ENCODE measurements around the gene ILKAP. TPM values are rescaled to one million over a fixed set of nuclear protein-coding genes. Genes with fewer than 3 reads are reported as not detected.
"Not testable (repeated sequence)": the region's sequence is repeated elsewhere in the genome, so short reads cannot be mapped to it uniquely, and the experiment has no call there.

ILKAP gene
- total and polyA plus RNA-seq, 2 experiments from 2014 or later: 11.9 to 35.0 TPM

DNA sequence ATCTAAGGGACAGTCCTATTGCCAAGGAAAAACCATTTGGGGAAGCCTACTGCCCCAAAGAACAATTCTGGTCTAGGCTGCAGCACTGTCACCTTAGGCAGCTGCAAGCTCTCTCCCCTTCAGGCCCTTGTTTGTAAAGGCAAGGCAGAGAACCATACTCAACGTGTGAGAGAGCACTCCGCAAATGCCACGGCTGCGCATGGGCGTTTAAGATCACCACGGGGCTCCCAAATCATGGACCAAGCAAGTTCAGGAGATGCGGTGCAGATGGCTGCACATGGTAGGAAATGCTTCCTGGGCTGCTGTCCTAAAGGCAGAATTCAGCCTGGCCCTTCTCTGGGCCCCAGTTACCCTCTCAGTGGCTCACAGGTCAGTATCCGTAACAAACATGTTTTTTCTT lies 29.2 kb downstream of the ILKAP start:
- Histone ChIP-seq H3K36me3 (ENCODE audit: low read depth) (peaks cover 36% of the 10 kb centered on the region), H3F3A (ENCODE audit: insufficient read depth) (peaks cover 50% of the 10 kb centered on the region)

DNA sequence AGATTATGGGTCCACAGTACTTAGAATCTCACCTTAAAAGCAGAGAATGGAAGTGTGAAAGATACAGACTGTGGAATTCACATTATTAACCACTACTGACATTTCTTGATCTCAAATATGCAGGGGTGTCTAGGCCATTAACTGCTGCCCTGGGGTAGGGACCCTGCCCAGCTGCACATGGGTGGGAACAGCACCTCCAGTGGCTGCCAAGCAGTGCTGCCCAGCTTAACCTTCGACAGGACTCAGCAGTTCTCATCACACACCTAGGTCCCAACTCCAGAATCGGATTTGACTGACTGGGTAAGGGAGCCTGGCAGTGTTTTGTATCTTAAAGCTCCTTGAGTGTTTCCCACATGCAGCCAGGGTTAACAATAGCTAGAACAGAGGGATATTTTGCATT lies 29.8 kb downstream of the ILKAP start:
- TF ChIP-seq EZH2 (IDR thresholded peaks at IDR 0.05; ENCODE audit: insufficient read depth, poor library complexity, severe bottlenecking) (no peak), EZH2phosphoT487 (IDR thresholded peaks at IDR 0.05; ENCODE audit: insufficient read depth, low read depth) (no peak)
- no peaks in the 10 kb centered on the region for H3K9me3 ChIP-seq (ENCODE audit: low read depth)
- H3K4me2 ChIP-seq (ENCODE audit: unreplicated experiment): no peak overlapping the region
- H3K27ac ChIP-seq: no peak overlapping the region
- H4K20me1 ChIP-seq (ENCODE audit: insufficient read depth): no peaks in the 10 kb centered on the region
- no peak overlapping the region for H3K9ac ChIP-seq
- H2AFZ ChIP-seq: no peak overlapping the region
- no peaks in the 10 kb centered on the region for H3K27me3 ChIP-seq (replicated peaks; ENCODE audit: insufficient read depth)
- H3K9me2 ChIP-seq (ENCODE audit: insufficient read depth): no peaks in the 10 kb centered on the region
- 98 to 100% methylated on average over 2 of the region's 2 CpGs for WGBS, 2 experiments (ENCODE audit: low coverage in 1 of 2, low lambda C conversion rate in 2 of 2, missing lambda C conversion rate in 2 of 2)
- in situ Hi-C loops (cut with MboI): no loop called here
- no peak for DNase-seq
- no peak overlapping the region for H3K4me3 ChIP-seq
- H3K36me3 ChIP-seq (ENCODE audit: low read depth): peaks cover 32% of the 10 kb centered on the region
- H3K79me2 ChIP-seq (ENCODE audit: insufficient read depth): peaks cover 17% of the 10 kb centered on the region; the same call in 1 of the 2 replicates
- peaks cover 56% of the 10 kb centered on the region for H3F3A ChIP-seq (ENCODE audit: insufficient read depth)
- H3K4me1 ChIP-seq (ENCODE audit: insufficient read depth): peaks cover 28% of the 10 kb centered on the region

More for the DNA sequence above, 29.2 kb downstream of the ILKAP start:
- in situ Hi-C loops (cut with MboI): no loop called here
- peaks cover 22% of the 10 kb centered on the region for H3K4me1 ChIP-seq (ENCODE audit: insufficient read depth)
- no peak overlapping the region for H3K9ac ChIP-seq
- DNase-seq: no peak
- TF ChIP-seq EZH2 (IDR thresholded peaks at IDR 0.05; ENCODE audit: insufficient read depth, poor library complexity, severe bottlenecking): no peak
- no peak for TF ChIP-seq EZH2phosphoT487 (IDR thresholded peaks at IDR 0.05; ENCODE audit: insufficient read depth, low read depth)
- H3K27ac ChIP-seq: no peak overlapping the region
- no peaks in the 10 kb centered on the region for H3K27me3 ChIP-seq (replicated peaks; ENCODE audit: insufficient read depth)
- no peak overlapping the region for H3K4me3 ChIP-seq
- no peaks in the 10 kb centered on the region for H3K9me3 ChIP-seq (ENCODE audit: low read depth)
- no peak overlapping the region for H3K4me2 ChIP-seq (ENCODE audit: unreplicated experiment)
- no peaks in the 10 kb centered on the region for H4K20me1 ChIP-seq (ENCODE audit: insufficient read depth)
- H2AFZ ChIP-seq: no peak overlapping the region
- no peaks in the 10 kb centered on the region for H3K9me2 ChIP-seq (ENCODE audit: insufficient read depth)
- H3K79me2 ChIP-seq (ENCODE audit: insufficient read depth): peaks cover 17% of the 10 kb centered on the region; the same call in 1 of the 2 replicates
- WGBS, 2 experiments (ENCODE audit: low coverage in 1 of 2, low lambda C conversion rate in 2 of 2, missing lambda C conversion rate in 2 of 2): 98 to 100% methylated on average over 8 of the region's 8 CpGs

- H3K79me2 ChIP-seq (ENCODE audit: insufficient read depth): peaks cover 20% of the 10 kb centered on the region; the same call in 1 of the 2 replicates
- no peaks in the 10 kb centered on the region for H3K27me3 ChIP-seq (replicated peaks; ENCODE audit: insufficient read depth)
- H3K27ac ChIP-seq: no peak overlapping the region
- H3K4me1 ChIP-seq (ENCODE audit: insufficient read depth): peaks cover 40% of the 10 kb centered on the region
- H3K9me2 ChIP-seq (ENCODE audit: insufficient read depth): no peaks in the 10 kb centered on the region
- H3K9ac ChIP-seq: no peak overlapping the region
- no peaks in the 10 kb centered on the region for H4K20me1 ChIP-seq (ENCODE audit: insufficient read depth)
- H3K4me2 ChIP-seq (ENCODE audit: unreplicated experiment): no peak overlapping the region
- in situ Hi-C loops (cut with MboI): no loop called here
- H3K36me3 ChIP-seq (ENCODE audit: low read depth): peaks cover 21% of the 10 kb centered on the region
- DNase-seq: no peak
- peaks cover 62% of the 10 kb centered on the region for H3F3A ChIP-seq (ENCODE audit: insufficient read depth)
- TF ChIP-seq EZH2 (IDR thresholded peaks at IDR 0.05; ENCODE audit: insufficient read depth, poor library complexity, severe bottlenecking) (no peak), EZH2phosphoT487 (IDR thresholded peaks at IDR 0.05; ENCODE audit: insufficient read depth, low read depth) (no peak)
- 92 to 93% methylated on average over 14 of the region's 14 CpGs for WGBS, 2 experiments (ENCODE audit: low coverage in 1 of 2, low lambda C conversion rate in 2 of 2, missing lambda C conversion rate in 2 of 2)
- H2AFZ ChIP-seq: no peak overlapping the region
- H3K9me3 ChIP-seq (ENCODE audit: low read depth): no peaks in the 10 kb centered on the region
- no peak overlapping the region for H3K4me3 ChIP-seq
These were observed 31.1 kb downstream of the ILKAP start for GRCh38 chr2:238172439-238172838.

DNA sequence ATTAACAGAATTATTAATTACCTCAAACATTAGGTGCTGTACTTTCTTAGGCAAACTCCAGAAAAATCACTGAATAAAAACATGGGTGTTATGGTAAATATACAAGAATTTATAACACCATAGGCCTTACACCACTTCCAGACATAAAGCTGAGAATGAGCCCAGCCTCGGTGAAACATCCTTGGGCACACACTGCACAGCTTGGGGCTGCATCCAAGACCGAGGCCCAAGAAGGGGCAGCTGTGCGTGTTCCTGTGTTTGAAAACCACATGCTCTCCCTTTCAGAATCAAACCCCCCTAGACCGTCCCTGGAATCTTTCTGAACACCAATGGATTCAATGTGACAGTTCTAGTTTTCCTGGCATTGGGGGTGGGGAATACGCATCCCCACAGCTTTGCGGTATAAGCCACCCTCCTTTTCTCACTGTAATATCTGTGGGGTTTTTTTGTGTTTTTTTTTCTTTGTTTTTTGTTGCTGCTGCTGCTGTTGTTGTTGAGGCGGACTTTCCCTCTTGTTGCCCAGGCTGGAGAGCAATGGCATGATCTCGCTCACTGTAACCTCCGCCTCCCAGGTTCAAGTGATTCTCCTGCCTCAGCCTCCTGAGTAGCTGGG lies 31.8 kb downstream of the ILKAP start:
- Histone ChIP-seq H3K4me2 (ENCODE audit: unreplicated experiment) (no peak overlapping the region), H4K20me1 (ENCODE audit: insufficient read depth) (no peaks in the 10 kb centered on the region), H3F3A (ENCODE audit: insufficient read depth) (peaks cover 62% of the 10 kb centered on the region), H3K9me2 (ENCODE audit: insufficient read depth) (no peaks in the 10 kb centered on the region), H3K4me3 (no peak overlapping the region), H3K9ac (0 out of 2 replicates have a peak overlapping the region, but pooled peaks have one; percentile 27), H3K79me2 (ENCODE audit: insufficient read depth) (peaks cover 13% of the 10 kb centered on the region; the same call in 1 of the 2 replicates), H3K4me1 (ENCODE audit: insufficient read depth) (peaks cover 40% of the 10 kb centered on the region), H2AFZ (no peak overlapping the region), H3K36me3 (ENCODE audit: low read depth) (peaks cover 14% of the 10 kb centered on the region), H3K27ac (peak overlapping the region; percentile 96), H3K9me3 (ENCODE audit: low read depth) (no peaks in the 10 kb centered on the region), H3K27me3 (replicated peaks; ENCODE audit: insufficient read depth) (no peaks in the 10 kb centered on the region)
- in situ Hi-C loops (cut with MboI): no loop called here
- no peak for DNase-seq
- 90 to 95% methylated on average over 9 of the region's 9 CpGs for WGBS, 2 experiments (ENCODE audit: low coverage in 1 of 2, low lambda C conversion rate in 2 of 2, missing lambda C conversion rate in 2 of 2)
- TF ChIP-seq EZH2 (IDR thresholded peaks at IDR 0.05; ENCODE audit: insufficient read depth, poor library complexity, severe bottlenecking) (no peak), EZH2phosphoT487 (IDR thresholded peaks at IDR 0.05; ENCODE audit: insufficient read depth, low read depth) (no peak)

GRCh38 chr2:238171072-238171431 lies 32.4 kb downstream of the ILKAP start:
- in situ Hi-C loops (cut with MboI); H3K27me3 ChIP-seq (replicated peaks; ENCODE audit: insufficient read depth); H3K9me2 ChIP-seq (ENCODE audit: insufficient read depth); H3K4me3 ChIP-seq; H2AFZ ChIP-seq; DNase-seq; H4K20me1 ChIP-seq (ENCODE audit: insufficient read depth); H3K9me3 ChIP-seq (ENCODE audit: low read depth): not testable (repeated sequence)
- Histone ChIP-seq H3K4me1 (ENCODE audit: insufficient read depth) (peaks cover 40% of the 10 kb centered on the region), H3K9ac (peak overlapping the region; percentile 80), H3K79me2 (ENCODE audit: insufficient read depth) (peaks cover 10% of the 10 kb centered on the region; the same call in 1 of the 2 replicates), H3K36me3 (ENCODE audit: low read depth) (peaks cover 12% of the 10 kb centered on the region), H3K27ac (peak overlapping the region; percentile 96), H3K4me2 (ENCODE audit: unreplicated experiment) (peak overlapping the region; percentile 4), H3F3A (ENCODE audit: insufficient read depth) (peaks cover 62% of the 10 kb centered on the region)
- 89 to 96% methylated on average over 5 of the region's 5 CpGs for WGBS, 2 experiments (ENCODE audit: low coverage in 1 of 2, low lambda C conversion rate in 2 of 2, missing lambda C conversion rate in 2 of 2)

All from GM23248 (cell line).